A549 (cell line): ENCODE data around the gene ZNF747. TPM values are rescaled to one million over a fixed set of nuclear protein-coding genes. Genes with fewer than 3 reads are reported as not detected.

ENCODE experiments used
- ATAC-seq, 2 experiments: fragments of 200-7000 bp in 1 of 2; fragments of >200 bp in 1 of 2; cut with Nextera tagmentation in 1 of 2; cut with Tn5 transposase in 1 of 2; 3 replicates each; pipeline versions ENCODE4 v1.8.0 to v1.9.1; 2018 to 2020; ENCODE audit warnings: mild to moderate bottlenecking in 1 of 2, moderate library complexity in 1 of 2
- CTCF ChIA-PET: fragments of 300-600 bp; sonication (Branson Sonifier 250); formaldehyde crosslinking; extraction: SDS; loops from one replicate; lab custom pipeline; 2021; ENCODE audit warnings: antibody characterized with exemption, inconsistent platforms; lab: Yijun Ruan, JAX
- POLR2A ChIA-PET: fragments of 350-600 bp; formaldehyde crosslinking; extraction: SDS; loops from one replicate; lab custom pipeline; 2021; ENCODE audit warnings: antibody characterized with exemption, inconsistent platforms; lab: Yijun Ruan, JAX
- DNase-seq, 2 experiments: peaks; one replicate each; pipeline versions ENCODE4 v3.0.0 to v3.0.0-alpha.2; 2011 to 2016; ENCODE audit warnings: low read depth in 1 of 2, low spot score in 1 of 2
- FAIRE-seq: peaks from 2 replicates; lab custom pipeline; 2011; peaks lifted over from hg19 to GRCh38; lab: Jason Lieb, UNC
- H3K27ac ChIP-seq, 2 experiments: fragments of >200 bp; sonication (Bioruptor Twin); formaldehyde crosslinking; 3 replicates each; pipeline ENCODE4 v1.5.1; 2016 to 2017
- H3K4me1 ChIP-seq: fragments of >200 bp; sonication (Bioruptor Twin); formaldehyde crosslinking; 3 replicates; pipeline ENCODE4 v1.6.1; 2016
- H3K4me2 ChIP-seq: fragments of >200 bp; sonication (Bioruptor Twin); formaldehyde crosslinking; 3 replicates; pipeline ENCODE4 v1.6.1; 2016
- H3K4me3 ChIP-seq: fragments of >200 bp; sonication (Bioruptor Twin); formaldehyde crosslinking; 3 replicates; pipeline ENCODE4 v1.5.1; 2016
- H3K9me3 ChIP-seq: fragments of >200 bp; sonication (Bioruptor Twin); formaldehyde crosslinking; 3 replicates; pipeline ENCODE4 v1.6.1; 2016
- ATOH8 ChIP-seq: fragments of 250-450 bp; sonication (Bioruptor Pico); IDR thresholded peaks from 2 replicates; pipeline ENCODE4 v1.5.0; 2020; ENCODE audit warnings: low read depth, mild to moderate bottlenecking, moderate library complexity
- CBX8 ChIP-seq: fragments of 200-600 bp; sonication (generic); IDR thresholded peaks from 2 replicates; pipeline ENCODE4 v1.6.1; 2016
- EHF ChIP-seq: fragments of 250-450 bp; sonication (Bioruptor Pico); IDR thresholded peaks from 2 replicates; pipeline ENCODE4 v1.5.0; 2020; ENCODE audit warnings: mild to moderate bottlenecking
- EHMT2 ChIP-seq: fragments of 200-600 bp; sonication (generic); IDR thresholded peaks from 2 replicates; pipeline ENCODE4 v1.6.1; 2016; ENCODE audit warnings: antibody characterized with exemption, low read depth, mild to moderate bottlenecking, moderate library complexity
- ELK1 ChIP-seq: fragments of 150-350 bp; IDR thresholded peaks from 2 replicates; pipeline ENCODE4 v1.6.1; 2014; ENCODE audit warnings: low read depth, mild to moderate bottlenecking, low read length
- EP300 ChIP-seq, 2 experiments: fragments of >200 bp; sonication (Bioruptor Twin); formaldehyde crosslinking; IDR thresholded peaks; 2 replicates in 1 of 2; 3 replicates in 1 of 2; pipeline ENCODE4 v1.6.1; 2016 to 2017
- ESRRA ChIP-seq: fragments of 150-350 bp; IDR thresholded peaks from 2 replicates; pipeline ENCODE4 v1.6.1; 2014; ENCODE audit warnings: mild to moderate bottlenecking, low read length, borderline replicate concordance
- HDAC2 ChIP-seq: fragments of 200-600 bp; sonication (generic); IDR thresholded peaks from 2 replicates; pipeline ENCODE4 v1.6.1; 2016
- HOXA7 ChIP-seq: fragments of 250-450 bp; sonication (Bioruptor Pico); IDR thresholded peaks from 2 replicates; pipeline ENCODE4 v1.5.0; 2020; ENCODE audit warnings: mild to moderate bottlenecking, moderate library complexity
- JUN ChIP-seq, 2 experiments: fragments of >200 bp; sonication (Bioruptor Twin); formaldehyde crosslinking; IDR thresholded peaks; 2 replicates in 1 of 2; 3 replicates in 1 of 2; pipeline ENCODE4 v1.6.1; 2016 to 2017
- JUNB ChIP-seq: fragments of >200 bp; sonication (Bioruptor Twin); formaldehyde crosslinking; IDR thresholded peaks from 2 replicates; pipeline ENCODE4 v1.6.1; 2016
- KDM1A ChIP-seq: fragments of 200-600 bp; sonication (generic); IDR thresholded peaks from 2 replicates; pipeline ENCODE4 v1.6.1; 2016; ENCODE audit warnings: low read depth, mild to moderate bottlenecking
- KDM5A ChIP-seq: fragments of 200-600 bp; sonication (generic); IDR thresholded peaks from 2 replicates; pipeline ENCODE4 v1.6.1; 2016; ENCODE audit warnings: antibody characterized with exemption, mild to moderate bottlenecking
- MAFK ChIP-seq: fragments of 450-650 bp; IDR thresholded peaks from 2 replicates; pipeline ENCODE4 v1.6.1; 2014; ENCODE audit not compliant: partially characterized antibody
- MAX ChIP-seq: IDR thresholded peaks from 2 replicates; pipeline ENCODE4 v1.6.1; 2012
- MYC ChIP-seq: IDR thresholded peaks from 2 replicates; pipeline ENCODE4 v1.6.1; 2012; ENCODE audit warnings: mild to moderate bottlenecking, inconsistent platforms, low read length, improper control_type of control experiment, borderline replicate concordance
- NPAS2 ChIP-seq: fragments of 250-450 bp; sonication (Bioruptor Pico); IDR thresholded peaks from 2 replicates; pipeline ENCODE4 v1.8.0; 2022; ENCODE audit warnings: mild to moderate bottlenecking, moderate library complexity, borderline replicate concordance
- NR3C1 ChIP-seq: fragments of >200 bp; sonication (Bioruptor Twin); formaldehyde crosslinking; IDR thresholded peaks from 3 replicates; pipeline ENCODE4 v1.6.1; 2017
- POLR2A ChIP-seq: IDR thresholded peaks from 2 replicates; pipeline ENCODE4 v1.6.1; 2012; ENCODE audit warnings: mild to moderate bottlenecking, low read length
- RAD21 ChIP-seq, 2 experiments: fragments of >200 bp in 1 of 2; sonication (Bioruptor Twin) in 1 of 2; formaldehyde crosslinking in 1 of 2; IDR thresholded peaks in 1 of 2; conservative IDR thresholded peaks in 1 of 2; 2 replicates in 1 of 2; 3 replicates in 1 of 2; pipeline ENCODE4 v1.6.1; 2012 to 2018; ENCODE audit warnings: inconsistent platforms in 1 of 2
- RNF2 ChIP-seq: fragments of 200-600 bp; sonication (generic); IDR thresholded peaks from 2 replicates; pipeline ENCODE4 v1.6.1; 2016; ENCODE audit warnings: low read depth, mild to moderate bottlenecking, antibody characterized with exemption, moderate library complexity, borderline replicate concordance
- SMC3 ChIP-seq: fragments of >200 bp; sonication (Bioruptor Twin); formaldehyde crosslinking; IDR thresholded peaks from 3 replicates; pipeline ENCODE4 v1.6.1; 2018; ENCODE audit warnings: inconsistent platforms
- SREBF2 ChIP-seq: fragments of 450-650 bp; IDR thresholded peaks from 2 replicates; pipeline ENCODE4 v1.6.1; 2014; ENCODE audit warnings: mild to moderate bottlenecking, moderate library complexity
- TP53 ChIP-seq: fragments of 250-450 bp; sonication (Bioruptor Pico); IDR thresholded peaks from 2 replicates; pipeline ENCODE4 v1.5.0; 2021; ENCODE audit warnings: mild to moderate bottlenecking, moderate library complexity
- ZFP36 ChIP-seq: fragments of 450-650 bp; IDR thresholded peaks from 2 replicates; pipeline ENCODE4 v1.6.1; 2014; ENCODE audit warnings: borderline replicate concordance; ENCODE audit not compliant: partially characterized antibody
- ZSCAN20 ChIP-seq: fragments of 250-450 bp; sonication (Bioruptor Pico); IDR thresholded peaks from 2 replicates; pipeline ENCODE4 v1.8.0; 2022; ENCODE audit warnings: mild to moderate bottlenecking, moderate library complexity
- WGBS: methylation state at CpG from one replicate; pipeline ENCODE4 v1.1.6; 2017; ENCODE audit errors: missing lambda C conversion rate; 5-methylcytosine and 5-hydroxymethylcytosine counted together
- polyA plus RNA-seq, 4 experiments: library from polyadenylated mRNA; depleted of rRNA in 3 of 4; stranded (reverse); fragments of >200 nt; fragmentation: RNase III in 1 of 4; extraction: RNeasy Plus Mini Kit Qiagen cat#74134 plus additional on column Dnase treatment in 1 of 4; gene quantifications; 2 replicates in 3 of 4; 3 replicates in 1 of 4; pipeline ENCODE4 v1.2.3, GENCODE V29; 2011 to 2017

The ZNF747 gene
- polyA plus RNA-seq, 2 of the 4 experiments (the other 2 are of a cell fraction), result 4.8 to 5.0 TPM

- FAIRE-seq, result no peak
- ChIA-PET POLR2A (interaction anchor here (2.7 kb wide), 1 partner anchor 9 kb away, joined by 19 read pairs; the partner anchor contains the start of gene ZNF764), CTCF (interaction anchor here (0.6 to 2.0 kb wide), 8 partner anchors 13 to 178 kb away, joined by 3 to 9 read pairs (median 4); no protein-coding TSS in a partner anchor)
- H3K4me2 ChIP-seq, result peak overlapping the region; percentile 59
- no peak overlapping the region for H3K4me3 ChIP-seq
- no peaks in the 10 kb centered on the region for H3K9me3 ChIP-seq
- peaks cover 32% of the 10 kb centered on the region for H3K4me1 ChIP-seq
- H3K27ac ChIP-seq, result peak overlapping the region; percentile 57 to 80
- WGBS, result 63% methylated on average over 14 of the region's 14 CpGs
- no peak for ATAC-seq
- TF ChIP-seq CBX8, result no peak
- TF ChIP-seq MAFK, result peak; percentile 44
- no peak for TF ChIP-seq MAX
- peak in 1 of 2 experiments; percentile 32 for DNase-seq
These were observed 32.7 kb upstream of the ZNF747 start for GRCh38 chr16:30567160-30567990.

- 89% methylated on average over 4 of the region's 4 CpGs for WGBS
- no peak for ATAC-seq
- H3K4me2 ChIP-seq, result no peak overlapping the region; the same call in 2 of the 3 replicates
- H3K4me3 ChIP-seq, result no peak overlapping the region
- FAIRE-seq, result no peak
- no peaks in the 10 kb centered on the region for H3K9me3 ChIP-seq
- peak overlapping the region in 1 of 2 experiments; percentile 80; a peak in 3 of 6 replicates for H3K27ac ChIP-seq
- CTCF ChIA-PET, result interaction anchor here (1.2 to 2.6 kb wide), 5 partner anchors 49 to 136 kb away, joined by 3 to 12 read pairs (median 6); partner anchors contain the start of gene DCTPP1
- DNase-seq, result no peak
- H3K4me1 ChIP-seq, result peaks cover 32% of the 10 kb centered on the region
- no peak for TF ChIP-seq JUN (IDR thresholded peaks at IDR 0.05)
- peak; percentile 9 for TF ChIP-seq ZFP36
- POLR2A ChIA-PET, result interaction anchor here (2.7 kb wide), 1 partner anchor 9 kb away, joined by 19 read pairs; the partner anchor contains the start of gene ZNF764
These were observed 31.9 kb upstream of the ZNF747 start for GRCh38 chr16:30566531-30566930.

- CTCF ChIA-PET, result interaction anchor here (1.3 to 2.6 kb wide), 4 partner anchors 50 to 136 kb away, joined by 4 to 12 read pairs (median 8); partner anchors contain the start of gene DCTPP1
These were observed 31.3 kb upstream of the ZNF747 start for GRCh38 chr16:30565984-30566383.

GRCh38 chr16:30565526-30565925 lies 30.9 kb upstream of the ZNF747 start:
- CTCF ChIA-PET, result interaction anchor here (1.6 to 2.6 kb wide), 2 partner anchors 63 to 135 kb away, joined by 10 to 12 read pairs; partner anchors contain the start of gene DCTPP1
- POLR2A ChIA-PET, result interaction anchor here (0.7 to 1.0 kb wide), 2 partner anchors 37 to 58 kb away, joined by 5 read pairs; no protein-coding TSS in a partner anchor
- Histone ChIP-seq H3K4me2 (no peak overlapping the region), H3K9me3 (no peaks in the 10 kb centered on the region), H3K4me1 (peaks cover 26% of the 10 kb centered on the region), H3K4me3 (no peak overlapping the region), H3K27ac (0 out of 6 replicates have a peak overlapping the region, but pooled peaks of 1 of the 2 experiments have one; percentile 11)
- TF ChIP-seq ZFP36 (no peak), JUNB (no peak), HOXA7 (CRISPR knock-in tag) (no peak), EHF (no peak), NR3C1 (no peak), KDM1A (no peak), ELK1 (no peak), NPAS2 (CRISPR knock-in tag) (no peak)
- DNase-seq, result no peak
- no peak for ATAC-seq
- 63% methylated on average over 7 of the region's 7 CpGs for WGBS
- no peak for FAIRE-seq

More at GRCh38 chr16:30565984-30566383, 31.3 kb upstream of the ZNF747 start:
- DNase-seq, result no peak
- 72% methylated on average over 8 of the region's 8 CpGs for WGBS
- Histone ChIP-seq H3K9me3 (no peaks in the 10 kb centered on the region), H3K4me2 (no peak overlapping the region), H3K4me3 (no peak overlapping the region), H3K4me1 (peaks cover 30% of the 10 kb centered on the region), H3K27ac (peak overlapping the region in 1 of 2 experiments; percentile 80; a peak in 2 of 6 replicates)
- TF ChIP-seq TP53 (CRISPR knock-in tag) (no peak), RAD21 (conservative IDR thresholded peaks at IDR 0.05 in 1 of 2, IDR thresholded peaks at IDR 0.05 in 1 of 2) (no peak), HDAC2 (no peak), POLR2A (no peak), EHF (no peak), SMC3 (no peak), EP300 (IDR thresholded peaks at IDR 0.05) (no peak), NR3C1 (no peak), RNF2 (no peak), KDM5A (no peak), EHMT2 (no peak), ZSCAN20 (no peak), ESRRA (no peak), SREBF2 (no peak), ATOH8 (CRISPR knock-in tag) (no peak), MYC (no peak)
- POLR2A ChIA-PET, result interaction anchor here (0.7 kb wide), 1 partner anchor 37 kb away, joined by 5 read pairs; no protein-coding TSS in a partner anchor
- FAIRE-seq, result no peak
- no peak for ATAC-seq
